Non-pigmented ciliary epithelial cell (primary cell): ENCODE measurements around the gene BICD1.

Source experiments
- DNase-seq: peaks from one replicate; pipeline ENCODE4 v3.0.0-alpha.2; 2010; ENCODE audit warnings: low read depth

BICD1 gene

DNA sequence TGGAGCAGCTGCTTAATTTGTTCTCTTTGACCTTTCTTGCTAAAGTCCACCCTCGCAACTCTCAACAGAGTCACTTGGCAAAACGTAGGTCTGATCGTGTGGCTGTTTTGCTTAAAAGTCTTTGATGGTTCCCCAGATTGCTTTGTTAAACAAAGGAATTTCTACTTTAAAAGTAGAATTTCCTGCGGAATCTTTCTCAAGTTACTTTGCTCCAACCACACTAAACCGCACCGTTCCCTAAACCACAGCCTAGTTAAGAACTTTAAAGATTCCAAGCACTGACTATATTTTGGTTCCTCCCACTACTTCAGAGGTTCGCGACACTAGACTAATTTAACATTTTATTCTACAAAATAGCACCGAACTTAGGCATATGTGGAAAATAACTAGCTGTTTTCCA is 177.9 kb downstream of the BICD1 start:
- DNase-seq, result no peak

DNA sequence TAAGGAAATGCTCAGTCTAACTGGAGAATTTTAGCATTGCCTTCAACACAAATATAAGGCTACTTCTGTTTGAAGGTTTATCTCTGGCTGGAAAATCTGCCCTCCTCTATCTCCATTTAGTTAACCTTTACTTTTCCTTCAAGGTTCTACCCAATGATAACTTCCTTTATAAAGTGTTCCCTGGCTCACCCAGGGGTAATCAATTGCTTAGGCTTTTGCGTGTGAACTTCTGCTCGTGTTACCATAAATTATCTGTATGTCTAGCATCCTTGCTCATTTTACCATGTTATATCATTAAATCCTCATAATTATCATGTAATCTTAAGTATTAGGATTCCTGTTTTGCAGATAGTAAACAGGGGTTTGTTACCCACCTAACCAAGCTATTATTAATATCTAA is 178.4 kb downstream of the BICD1 start:
- no peak for DNase-seq

DNA sequence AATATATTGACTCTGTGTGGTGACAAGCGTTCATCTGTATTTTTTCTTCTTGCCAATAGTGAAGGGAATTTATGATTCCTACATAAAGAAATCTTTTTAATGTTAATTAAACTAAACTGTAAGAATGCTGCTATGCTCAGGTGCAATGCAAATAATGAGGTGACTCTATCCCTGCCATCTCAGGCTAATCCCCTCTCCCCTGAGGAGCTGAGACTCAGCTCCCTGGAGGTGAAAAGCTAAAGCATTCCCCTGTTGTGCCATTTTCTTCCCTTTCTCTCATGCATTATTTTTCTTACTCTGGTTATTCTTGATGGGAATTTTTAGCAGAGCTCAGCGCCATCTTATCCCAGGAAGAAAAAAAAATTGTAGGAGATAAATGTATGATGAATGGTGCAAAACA is 178.8 kb downstream of the BICD1 start:
- DNase-seq, result no peak

DNA sequence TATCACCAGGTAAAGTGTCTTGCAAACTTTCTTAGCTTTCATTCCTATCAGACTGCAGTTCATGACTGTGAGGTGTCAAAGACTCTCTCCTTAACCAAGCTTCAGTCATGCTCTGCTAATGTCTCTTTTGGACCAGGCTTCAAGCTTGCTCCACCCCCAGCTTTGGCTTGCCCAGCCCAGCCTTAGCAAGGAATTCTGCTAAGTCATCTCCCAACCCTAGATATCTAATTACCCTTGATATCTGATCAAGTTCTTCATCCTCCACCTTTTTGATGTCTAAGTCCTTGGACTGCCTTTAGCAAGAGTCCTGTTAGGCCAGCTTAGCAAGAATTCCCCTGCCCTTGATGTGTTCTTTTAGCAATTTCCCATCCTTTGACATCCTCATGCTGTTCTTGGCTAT is 183.8 kb downstream of the BICD1 start:
- DNase-seq, result no peak

DNA sequence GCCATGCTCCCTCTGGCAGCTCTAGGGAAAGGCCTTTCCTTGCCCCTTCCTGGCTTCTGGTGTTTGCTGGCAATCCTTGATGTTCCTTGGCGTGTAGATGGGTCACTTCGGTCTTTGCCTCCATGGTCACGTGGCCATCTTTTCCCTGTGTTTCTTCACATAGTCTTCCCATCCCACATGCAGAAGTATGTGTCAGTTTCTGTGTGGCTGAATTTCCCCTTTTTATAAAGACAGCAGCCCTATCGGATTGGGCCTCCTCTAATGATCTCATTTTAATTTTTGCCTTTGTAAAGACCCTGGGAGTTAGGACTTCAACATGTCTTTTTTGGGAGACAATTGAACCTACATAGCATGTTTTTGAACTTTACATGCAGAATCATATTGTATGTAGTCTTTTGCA is 185.5 kb downstream of the BICD1 start:
- no peak for DNase-seq

DNA sequence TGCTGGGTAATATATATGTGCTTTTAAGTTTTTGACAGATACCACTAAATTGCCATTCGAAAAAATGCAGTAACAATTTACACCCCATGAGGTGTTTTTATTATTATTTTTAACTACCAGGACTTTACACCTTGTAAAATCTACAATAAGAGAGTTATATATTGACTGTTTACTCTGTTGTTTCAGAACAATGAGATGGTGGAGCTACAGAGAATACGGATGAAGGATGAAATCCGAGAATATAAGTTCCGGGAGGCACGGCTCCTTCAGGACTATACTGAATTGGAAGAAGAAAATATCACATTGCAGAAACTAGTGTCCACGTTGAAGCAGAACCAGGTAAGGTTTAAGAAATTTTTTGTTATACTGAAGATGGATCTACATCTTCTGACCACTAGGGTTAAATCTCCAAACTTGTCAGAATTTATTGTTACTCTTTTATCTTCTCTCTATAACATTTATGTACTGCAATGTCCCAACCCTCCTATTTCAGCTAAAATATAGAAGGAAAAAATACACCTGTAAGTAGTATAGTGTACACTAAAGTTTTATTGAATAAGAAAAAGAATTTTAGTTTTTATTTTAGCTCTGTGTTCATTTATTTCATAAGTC is 187.3 kb downstream of the BICD1 start:
- no peak for DNase-seq

DNA sequence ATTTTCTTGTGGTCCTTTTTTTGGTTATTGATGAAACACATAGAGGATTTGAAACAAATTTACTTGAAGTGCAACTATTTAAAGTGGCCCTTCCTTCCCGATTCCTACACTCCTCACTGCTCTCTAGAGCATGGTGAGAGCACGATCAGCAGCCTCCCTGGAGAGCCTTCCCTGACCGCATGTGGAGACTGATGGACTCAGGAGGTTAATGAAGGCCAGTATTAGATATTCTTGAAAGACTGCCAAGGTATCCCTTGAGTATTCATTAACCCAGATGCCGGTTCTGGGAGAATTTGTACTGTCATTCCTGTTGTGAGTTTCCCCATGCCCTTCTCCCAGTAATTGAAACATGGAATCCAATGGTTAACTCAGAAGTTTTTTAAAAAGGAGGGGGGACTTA is 189.9 kb downstream of the BICD1 start:
- DNase-seq, result no peak

DNA sequence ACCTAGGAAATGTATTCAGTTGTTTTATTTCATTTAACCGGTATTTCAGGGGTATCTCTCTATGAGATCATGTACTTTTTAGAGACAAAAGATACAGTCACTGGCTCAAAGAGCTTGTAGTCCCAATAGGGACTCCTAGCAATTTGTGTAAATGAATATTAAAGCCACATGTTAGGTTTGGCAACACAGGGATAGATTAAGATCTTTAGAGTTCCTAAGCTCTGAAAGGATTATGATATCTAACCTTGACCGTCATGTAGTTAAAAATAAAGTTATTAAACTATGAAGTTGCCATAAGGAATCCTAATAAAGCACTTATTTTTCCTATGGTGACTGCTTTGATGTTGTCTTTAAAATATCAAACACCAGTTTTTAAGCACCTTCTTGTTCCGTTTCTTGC is 192.3 kb downstream of the BICD1 start:
- DNase-seq, result no peak

DNA sequence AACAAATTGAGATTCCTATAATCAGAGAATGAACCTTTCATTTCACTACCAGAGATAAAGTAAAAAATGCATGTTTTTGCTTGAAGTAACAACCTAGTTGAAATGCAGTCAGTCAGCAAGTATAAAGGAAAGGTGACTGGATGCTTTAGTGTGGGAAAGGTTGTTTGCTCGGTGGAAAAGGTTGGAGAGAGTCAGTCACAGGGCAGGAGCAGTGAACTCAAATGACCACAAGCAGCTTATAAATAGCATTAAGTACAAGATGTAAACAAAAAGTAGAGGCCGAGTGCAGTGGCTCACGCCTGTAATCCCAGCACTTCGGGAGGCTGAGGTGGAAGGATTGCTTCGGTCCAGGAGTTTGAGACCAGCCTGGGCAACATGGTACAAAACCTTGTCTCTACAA is 194.6 kb downstream of the BICD1 start:
- no peak for DNase-seq

DNA sequence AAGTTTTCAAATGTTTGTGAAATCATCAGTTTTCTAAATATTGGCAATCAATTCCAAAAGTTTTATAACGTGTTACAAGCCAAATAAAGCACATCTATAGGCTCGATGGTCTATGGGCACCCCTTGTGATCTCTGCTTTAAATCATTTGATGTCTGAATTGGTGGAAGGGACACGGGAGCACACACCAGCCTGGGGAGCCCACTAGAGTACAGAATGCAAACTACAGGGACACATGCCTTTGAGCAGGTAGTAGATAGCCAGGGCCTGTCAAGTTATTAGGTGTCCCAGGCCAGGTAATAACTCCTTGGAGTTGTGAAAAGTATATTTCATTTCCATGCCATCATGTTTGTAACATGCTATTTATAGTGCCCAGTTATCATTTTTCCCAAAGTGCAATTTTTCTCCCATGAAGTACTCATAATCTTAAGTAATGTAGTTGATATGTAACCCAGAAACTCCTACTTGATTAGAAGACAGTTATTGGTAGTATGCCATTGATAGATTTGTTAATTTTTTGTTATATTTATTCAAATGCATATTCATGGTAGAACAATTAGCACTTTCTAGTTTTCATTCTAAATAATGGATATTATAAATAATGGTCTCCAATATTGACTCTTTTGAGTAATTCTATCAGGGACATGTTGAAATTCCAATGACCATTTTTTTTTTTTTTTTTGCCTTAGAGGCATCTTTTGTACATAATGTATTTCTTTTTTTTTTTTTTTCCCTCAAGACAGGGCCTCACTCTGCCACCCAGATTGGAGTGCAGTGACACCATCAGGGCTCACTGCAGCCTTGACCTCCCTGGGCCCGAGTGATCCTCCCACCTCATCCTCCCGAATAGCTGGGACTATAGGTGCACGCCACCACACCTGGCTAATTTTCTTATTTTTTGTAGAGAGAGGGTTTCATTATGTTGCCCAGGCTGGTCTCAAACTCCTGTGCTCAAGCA is 195.8 kb downstream of the BICD1 start:
- DNase-seq, result no peak

DNA sequence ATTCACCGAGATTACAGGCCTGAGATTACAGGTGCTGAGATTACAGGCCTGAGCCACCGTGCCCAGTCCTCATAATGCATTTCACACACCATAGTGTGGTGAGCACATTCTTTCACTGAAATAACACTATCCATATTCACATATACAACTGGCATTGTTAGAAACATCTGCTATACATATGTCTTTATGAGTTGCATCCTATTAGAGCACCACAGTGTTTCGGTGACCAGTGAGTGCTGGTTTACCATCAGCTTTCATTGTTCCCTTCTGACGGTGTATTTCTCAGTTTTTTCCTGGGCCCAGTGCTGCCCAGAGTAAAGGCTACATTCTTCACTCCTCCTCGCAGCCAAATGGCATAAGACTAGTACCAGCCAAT is 196.5 kb downstream of the BICD1 start:
- DNase-seq, result no peak

DNA sequence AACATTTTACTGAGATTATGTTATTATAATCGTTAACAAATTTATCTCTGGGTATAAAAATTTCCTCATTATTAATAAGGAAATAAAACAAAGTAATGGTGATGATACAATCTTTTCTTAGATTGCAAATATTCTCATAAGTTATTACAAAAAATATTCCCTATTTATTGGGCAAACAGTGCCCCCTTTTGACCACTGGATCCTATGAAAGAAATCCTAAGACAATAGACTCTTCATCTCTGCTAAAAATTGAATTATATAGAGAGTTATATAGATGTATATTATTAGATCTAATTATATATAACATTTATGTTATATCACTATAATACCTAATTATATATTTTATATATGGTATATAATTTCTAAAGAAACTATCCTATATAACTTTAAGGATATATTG is 198.5 kb downstream of the BICD1 start:
- no peak for DNase-seq

DNA sequence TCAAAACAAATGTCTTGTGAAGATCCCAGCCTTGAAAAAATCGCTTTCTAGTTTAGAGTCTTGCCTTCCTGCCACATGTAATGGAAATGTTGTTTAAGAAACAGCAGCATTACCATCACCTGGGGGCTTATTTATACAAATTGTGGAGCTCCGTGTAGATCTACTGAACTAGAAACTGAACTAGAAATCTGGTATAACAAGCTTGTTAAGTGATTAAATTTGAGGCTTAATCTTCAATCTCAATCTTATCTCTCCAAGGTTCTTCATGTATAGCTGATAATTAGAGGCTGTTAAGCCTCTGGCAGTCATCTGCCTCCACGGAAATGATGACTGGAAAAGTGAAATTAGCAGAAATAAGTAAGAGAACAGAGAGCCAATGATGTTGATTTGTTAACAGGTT is 200.7 kb downstream of the BICD1 start:
- DNase-seq, result no peak

DNA sequence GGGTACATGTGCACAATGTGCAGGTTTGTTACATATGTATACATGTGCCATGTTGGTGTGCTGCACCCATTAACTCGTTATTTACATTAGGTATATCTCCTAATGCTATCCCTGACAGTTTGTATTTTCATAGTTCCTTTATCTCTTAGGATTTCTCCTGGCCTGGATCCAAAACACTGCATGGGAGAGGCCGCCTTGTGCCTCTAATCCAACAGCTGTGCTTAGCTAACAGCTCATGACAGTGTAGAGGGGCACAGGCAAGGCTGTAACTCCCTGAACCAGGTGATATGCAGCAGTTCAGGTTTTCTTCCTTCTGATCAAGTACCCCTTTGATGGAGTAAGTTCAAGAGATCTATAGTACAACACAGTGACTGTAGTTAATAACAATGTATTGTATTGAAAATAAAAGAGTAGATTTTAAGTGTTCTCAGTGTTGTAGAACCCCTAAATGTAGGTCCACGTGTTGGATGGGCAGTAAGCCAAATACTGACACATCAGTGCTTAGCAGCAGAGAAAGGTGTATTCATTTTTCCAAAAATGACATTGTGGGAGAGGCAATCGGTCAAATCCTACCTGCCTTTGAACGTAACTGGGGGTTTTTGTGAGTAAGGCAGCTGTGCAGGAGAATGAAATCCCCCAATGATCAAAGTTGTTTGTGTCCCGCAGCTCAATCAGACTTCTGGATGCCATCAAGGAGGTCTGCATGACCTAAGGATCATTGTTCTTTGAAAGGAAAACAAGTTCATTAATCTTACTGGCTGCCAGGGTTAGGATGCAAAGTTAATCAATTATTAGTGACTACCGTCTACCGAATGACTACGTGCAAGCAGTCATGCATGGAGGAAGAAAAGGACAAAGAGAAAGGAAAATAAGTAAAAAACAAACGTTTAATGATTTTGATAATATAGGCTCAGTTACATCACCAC is 203.4 kb downstream of the BICD1 start:
- no peak for DNase-seq

DNA sequence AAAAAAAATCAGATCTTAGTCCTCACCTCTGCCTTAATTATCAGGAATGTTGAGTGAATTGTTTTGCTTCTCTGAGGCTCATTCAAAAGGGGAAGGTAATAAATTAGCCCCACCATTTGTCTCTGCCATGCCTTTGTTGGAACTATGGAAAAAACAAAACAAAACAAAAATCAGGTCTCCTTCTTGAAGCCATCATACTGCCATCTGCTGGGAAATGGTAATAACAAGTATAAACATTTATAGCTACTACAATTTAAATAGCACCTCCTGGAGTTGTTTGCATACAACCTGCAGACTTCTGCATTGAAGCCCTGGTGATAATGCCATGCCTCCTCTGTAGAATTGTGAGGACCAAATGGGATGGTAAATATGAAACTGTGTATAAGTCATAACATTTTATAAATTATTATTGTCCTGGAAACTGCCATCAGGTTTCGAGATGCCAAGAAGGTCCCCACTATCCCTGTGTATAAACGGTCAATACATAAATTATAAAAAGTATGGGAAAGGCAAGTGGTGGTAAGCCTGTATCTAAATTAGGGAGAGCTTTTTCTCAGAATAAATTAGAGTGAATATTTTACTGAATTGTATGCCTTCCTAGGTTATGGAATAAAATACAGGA is 205.5 kb downstream of the BICD1 start:
- DNase-seq, result no peak

DNA sequence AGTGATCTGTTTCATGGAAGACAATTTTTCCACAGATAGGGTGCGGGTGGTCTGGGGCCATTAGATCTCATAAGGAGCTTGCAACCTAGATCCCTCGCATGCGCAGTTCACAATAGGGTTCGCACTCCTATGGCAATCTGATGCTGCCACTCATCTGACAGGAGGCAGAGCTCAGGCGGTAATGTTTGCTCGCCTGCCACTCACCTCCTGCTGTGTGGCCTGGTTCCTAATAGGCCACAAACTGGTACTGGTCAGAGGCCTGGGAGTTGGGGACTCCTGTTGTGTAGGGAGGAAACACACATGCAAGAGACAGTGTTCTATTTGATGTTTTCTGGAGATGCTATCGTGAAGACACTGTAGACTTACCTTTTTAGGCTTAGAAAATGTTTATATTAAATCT is 215.7 kb downstream of the BICD1 start:
- DNase-seq, result no peak

DNA sequence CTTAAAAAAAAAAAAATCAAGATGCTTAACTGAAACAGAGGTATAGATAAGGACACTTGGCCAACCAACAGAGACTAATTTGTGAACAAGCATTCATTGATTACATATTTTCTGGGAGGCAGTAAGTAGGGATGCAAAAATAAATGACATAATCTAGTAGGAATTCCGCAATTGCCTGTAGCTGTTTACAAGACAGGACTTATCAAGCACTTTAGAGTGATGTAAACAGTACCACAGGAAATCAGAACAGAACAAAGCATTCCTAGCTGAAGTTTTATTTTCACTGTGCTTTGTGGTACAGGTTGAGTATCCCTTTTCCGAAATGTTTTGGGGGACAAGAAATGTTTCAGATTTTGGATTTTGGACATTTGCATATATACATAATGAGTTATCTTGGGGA is 224.5 kb downstream of the BICD1 start:
- no peak for DNase-seq

DNA sequence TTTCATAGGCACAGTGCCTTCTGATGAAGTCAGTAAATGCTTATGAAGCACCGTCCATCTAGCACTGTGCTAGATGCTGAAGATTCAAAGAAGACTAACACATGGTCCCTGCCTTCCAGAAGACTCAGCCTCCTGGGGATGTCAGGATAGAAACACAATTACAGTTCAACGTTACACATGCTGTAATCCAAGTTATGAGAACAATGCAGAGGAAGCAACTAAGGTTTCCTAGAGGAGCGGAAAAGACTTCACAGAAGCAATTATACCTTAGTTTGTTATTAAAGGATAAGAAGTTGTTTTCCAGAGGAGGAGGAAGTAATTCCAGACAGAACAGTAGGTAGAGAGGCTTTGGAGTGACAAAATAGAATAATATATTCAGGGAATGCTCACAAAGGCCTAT is 225.8 kb downstream of the BICD1 start:
- no peak for DNase-seq

DNA sequence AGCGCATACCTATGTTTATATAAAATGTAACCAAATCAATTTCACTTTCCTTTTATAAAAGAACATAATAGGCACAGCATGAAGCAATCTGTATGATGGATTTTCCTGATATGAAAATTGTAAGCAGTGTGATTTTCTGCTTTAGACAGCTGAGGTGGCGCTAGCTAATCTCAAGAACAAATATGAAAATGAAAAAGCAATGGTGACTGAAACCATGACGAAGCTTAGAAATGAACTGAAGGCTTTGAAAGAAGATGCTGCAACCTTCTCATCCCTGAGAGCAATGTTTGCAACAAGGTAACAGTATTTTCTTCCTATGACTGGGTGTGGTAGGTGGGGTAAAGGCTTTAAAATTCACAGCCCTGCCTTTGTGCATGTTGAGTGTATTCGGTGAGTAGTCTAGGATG is 227.7 kb downstream of the BICD1 start:
- no peak for DNase-seq

DNA sequence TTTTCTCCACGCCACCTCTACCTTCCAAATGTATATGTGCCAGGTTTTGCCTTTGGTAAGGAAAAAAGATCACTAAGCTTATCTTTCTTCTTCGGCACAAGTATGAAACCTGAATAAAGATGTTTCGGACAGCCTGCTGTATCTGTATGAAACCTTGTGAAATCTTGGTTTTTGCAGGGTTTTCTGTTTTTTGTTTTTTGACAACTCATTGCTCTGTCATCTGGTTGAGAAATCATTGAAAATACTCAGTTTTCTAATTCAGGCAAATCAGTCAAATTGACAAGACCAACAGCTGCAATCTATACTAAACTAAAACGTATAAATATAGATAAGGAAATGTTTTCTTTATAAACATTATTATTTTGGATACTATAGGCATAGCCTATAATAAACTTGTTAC is 229.6 kb downstream of the BICD1 start:
- no peak for DNase-seq

DNA sequence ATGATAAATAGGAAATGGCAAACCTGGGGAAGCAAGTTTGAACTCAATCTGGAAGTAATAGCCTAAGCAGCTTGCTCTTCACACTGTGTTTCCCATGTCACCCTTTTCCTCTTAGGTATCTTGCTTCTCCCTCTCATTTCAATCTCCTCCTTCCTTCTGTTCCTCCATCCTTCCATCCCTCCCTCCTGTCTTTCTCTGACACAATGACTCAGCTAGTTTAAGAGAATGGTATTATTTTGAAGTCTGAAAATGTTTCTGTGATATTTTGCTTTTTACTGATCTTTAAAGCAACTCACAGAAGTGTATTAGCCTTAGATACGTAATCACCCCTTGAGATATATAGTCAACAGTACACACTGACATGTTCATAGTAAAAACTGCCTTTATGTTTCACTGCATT is 236.8 kb downstream of the BICD1 start:
- DNase-seq, result no peak

DNA sequence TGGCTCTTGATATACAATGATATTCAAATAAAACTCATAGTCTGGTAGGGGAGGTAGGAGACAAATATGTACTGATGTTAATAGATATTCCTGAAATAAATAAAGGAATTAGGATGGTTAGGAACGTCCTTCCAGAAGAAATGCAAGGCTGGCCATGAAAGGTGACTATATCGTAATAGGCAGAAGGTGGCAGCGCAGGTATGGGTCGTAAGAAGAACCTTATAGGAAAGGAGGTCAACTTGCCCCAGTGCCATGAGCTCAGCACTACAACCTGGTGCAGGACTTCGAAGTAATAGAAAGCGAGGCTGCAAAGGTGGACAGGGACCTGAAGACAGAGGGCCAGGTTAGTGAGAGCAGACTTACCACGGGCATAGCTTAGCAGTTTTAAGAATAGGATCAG is 237.4 kb downstream of the BICD1 start:
- DNase-seq, result no peak
